GM10847 (cell line): ENCODE results near the gene TSBP1.

ENCODE experiments used
- POLR2A ChIP-seq: IDR thresholded peaks from 2 replicates; pipeline ENCODE4 v1.6.1; 2011; ENCODE audit not compliant: insufficient read length; ENCODE audit errors: extremely low read depth

Gene TSBP1

DNA sequence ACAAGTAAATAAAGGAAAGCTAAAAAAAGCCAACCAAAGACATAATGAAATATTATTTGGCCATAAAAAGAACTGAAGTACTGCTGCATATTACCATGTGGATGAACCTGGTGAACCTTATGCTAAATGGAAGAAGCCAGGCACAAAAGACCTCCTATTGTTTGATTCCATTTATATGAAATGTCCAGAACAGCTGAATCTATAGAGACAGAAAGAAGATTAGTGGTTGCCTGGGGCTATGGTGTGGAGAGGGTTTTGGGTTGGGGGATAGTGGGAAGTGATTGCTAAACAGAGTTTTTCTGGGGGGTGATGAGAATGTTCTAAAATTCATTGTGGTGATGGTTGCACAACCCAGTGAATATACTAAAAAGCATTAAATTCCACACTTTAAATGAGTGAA is 53.2 kb downstream of the TSBP1 start:
- TF ChIP-seq POLR2A: no peak

DNA sequence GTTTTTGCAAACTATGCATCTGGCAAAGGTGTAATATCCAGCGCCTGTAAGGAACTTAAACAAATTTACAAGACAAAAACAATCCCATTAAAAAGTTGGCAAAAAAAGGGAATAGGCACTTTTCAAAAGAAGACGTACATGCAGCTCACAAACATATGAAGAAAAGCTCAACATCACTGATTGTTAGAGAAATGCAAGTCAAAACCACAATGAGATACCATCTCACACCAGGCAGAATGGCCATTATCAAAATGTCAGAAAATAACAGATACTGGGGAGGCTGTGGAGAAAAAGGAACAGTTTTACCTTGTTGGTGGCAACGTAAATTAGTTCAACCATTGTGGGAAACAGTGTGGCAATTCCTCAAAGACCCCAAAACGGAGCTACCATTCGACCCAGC is 54.2 kb downstream of the TSBP1 start:
- TF ChIP-seq POLR2A: no peak

DNA sequence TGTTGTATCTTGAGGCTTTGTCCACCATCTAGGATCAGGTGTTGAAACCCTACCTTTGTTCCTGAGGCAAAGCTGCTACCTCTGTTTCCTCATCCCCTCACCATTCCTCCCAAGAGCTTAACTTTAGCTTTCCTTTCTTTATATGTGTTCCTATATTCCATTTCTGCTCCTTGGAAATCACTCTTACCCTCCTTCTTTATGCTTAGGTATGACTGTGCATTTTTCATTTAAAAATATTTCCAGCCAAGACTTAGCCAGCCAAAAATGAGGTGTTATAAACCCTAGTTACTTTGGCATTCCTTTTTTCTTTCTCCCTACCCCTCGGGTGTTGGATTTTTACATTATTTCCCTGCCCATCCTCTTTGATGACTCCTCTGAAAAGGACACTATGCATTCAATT is 57.7 kb downstream of the TSBP1 start:
- no peak for TF ChIP-seq POLR2A

DNA sequence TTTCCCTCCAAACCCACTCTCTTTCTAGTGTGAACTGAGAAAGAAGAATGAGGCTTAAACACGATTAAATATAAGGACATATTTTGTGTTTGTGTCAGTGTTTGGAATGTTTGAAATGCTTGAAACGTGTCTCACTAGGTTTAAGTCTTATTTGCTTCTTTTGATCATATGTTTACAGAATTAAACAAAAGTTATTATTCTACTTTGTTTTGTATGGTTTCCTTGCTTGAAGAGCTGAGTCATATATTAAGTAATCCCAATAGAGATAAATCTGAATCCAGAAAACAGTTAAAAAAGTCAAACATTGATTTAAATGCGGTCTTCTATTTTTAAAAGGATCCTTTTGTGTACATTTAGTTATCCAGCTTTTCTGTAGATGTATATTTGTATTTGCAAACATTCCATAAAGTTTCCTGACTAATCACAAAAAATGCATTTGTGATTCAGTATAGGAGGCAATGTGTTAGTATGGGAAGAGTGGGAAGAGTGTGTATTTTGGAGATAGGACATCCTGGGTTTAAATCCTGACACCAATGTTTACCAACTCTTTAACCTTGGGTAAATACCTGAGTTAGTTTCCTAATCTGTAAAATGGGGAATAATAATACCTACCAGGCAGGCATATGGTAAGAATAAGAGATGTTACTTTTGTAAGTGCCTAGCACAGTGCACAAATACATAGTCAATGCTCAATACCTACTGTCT is 72.9 kb downstream of the TSBP1 start:
- TF ChIP-seq POLR2A: no peak

DNA sequence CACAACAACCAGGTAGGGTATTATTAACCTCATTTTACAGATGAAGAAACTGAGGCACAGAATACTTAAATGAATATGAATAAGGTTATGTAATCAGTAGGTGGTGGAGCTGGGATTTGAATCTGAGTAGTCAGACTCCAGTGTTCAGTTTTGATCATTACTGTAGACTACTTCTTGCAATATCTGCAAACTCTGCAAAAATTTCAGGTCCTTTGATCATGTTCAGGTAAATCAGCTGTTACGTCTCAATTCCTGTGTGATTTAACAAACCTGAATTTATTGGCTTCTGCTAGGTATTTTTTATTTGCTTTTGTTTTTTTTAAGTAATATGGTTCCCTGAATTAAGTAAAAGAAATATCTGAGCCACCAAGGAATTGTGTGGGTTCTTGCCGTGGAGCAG is 77.1 kb downstream of the TSBP1 start:
- no peak for TF ChIP-seq POLR2A

DNA sequence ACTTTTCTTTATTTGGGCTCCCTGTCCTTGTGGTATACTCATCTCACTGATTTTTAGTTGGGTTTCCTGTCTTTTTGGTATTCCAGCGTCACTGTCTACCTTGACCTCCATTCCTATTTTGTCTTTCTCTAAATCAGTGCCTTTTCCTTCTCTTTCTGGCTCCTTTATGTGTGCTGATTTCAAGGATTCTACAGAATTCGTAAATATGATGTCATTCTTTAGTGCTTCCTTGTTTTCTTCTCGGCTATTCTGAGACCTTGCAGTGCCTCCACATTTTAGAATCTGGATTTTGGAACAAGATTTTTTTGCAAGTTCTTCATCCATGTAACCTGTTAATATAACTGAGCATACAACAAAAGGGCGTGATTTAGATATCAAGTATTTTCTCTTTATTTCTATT is 78.0 kb downstream of the TSBP1 start:
- TF ChIP-seq POLR2A: no peak

DNA sequence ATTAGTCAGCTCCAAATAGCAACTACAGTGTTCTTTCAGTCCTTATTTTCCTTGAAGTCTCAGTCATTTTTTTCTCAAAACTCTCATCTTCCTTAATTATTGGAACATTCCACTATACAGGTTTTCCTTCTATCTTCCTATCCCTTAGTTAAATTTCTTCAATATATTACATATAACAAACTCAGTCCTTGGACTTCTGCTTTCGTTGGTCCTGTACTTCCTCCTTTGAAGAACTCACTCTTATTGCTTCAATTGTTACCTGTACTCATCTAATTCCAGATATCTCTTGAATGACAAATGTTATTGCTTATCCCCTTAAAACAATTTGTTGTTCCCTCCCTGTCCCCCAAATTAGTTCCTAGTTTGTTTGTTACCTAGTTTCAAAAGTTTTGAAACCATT is 80.2 kb downstream of the TSBP1 start:
- no peak for TF ChIP-seq POLR2A

DNA sequence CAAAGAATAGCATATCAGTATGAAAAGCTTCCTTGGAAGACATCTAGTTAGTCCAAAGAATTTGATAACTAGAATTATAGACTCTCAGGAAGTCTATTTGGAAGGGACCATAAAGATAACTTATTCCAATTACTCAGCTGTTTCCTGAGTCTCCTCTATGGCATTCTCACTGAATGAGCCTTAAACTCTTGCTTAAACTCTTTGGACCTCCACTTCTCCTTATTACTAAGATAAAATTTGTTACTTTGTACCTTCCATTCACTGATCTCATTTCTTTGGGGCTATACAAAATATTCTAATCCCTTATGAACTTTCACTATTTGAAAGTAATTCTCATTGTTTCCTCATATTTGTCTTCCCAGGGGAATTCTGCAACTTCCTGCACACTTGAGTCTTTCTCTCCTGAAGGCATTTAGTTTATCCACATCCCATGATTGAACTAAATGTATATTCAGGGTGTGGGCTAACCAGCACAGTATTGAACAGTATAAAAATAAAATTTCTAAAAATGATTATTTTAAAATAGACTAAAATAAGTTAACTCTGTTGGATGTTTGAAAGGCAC is 80.7 kb downstream of the TSBP1 start:
- TF ChIP-seq POLR2A: no peak

DNA sequence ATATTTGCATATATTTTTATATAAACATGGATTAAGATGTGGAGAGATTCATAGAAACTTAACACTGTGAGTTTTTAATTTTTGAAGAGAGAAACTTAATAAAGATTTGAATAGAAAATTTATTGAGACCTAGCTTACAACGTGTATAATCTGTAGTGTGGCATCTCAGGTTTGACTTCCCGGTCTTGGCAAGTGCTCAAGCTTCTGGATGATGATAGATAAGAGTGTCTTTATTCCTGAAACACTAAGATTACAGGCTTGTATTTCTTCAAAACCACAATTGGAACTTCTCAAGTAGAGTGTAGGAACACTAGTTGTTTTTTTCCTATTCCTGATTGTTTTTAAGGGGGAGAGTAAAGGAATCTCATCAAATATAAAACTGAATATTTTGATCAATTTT is 83.3 kb downstream of the TSBP1 start:
- no peak for TF ChIP-seq POLR2A

DNA sequence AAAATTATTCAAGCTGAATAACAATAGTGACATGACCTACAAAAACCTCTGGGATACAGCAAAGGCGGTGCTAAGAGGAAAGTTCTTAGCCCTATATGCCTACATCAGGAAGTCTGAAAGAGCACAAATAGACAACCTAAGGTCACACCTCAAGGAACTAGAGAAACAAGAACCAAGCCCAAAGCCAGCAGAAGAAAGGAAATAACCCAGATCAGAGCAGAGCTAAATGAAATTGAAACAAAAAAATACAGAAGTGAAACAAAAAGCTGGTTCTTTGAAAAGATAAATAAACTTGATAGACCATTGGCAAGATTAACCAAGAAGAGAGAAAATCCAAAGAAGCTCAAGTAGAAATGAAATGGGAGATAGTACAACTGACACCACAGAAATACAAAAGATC is 100.3 kb downstream of the TSBP1 start:
- no peak for TF ChIP-seq POLR2A

DNA sequence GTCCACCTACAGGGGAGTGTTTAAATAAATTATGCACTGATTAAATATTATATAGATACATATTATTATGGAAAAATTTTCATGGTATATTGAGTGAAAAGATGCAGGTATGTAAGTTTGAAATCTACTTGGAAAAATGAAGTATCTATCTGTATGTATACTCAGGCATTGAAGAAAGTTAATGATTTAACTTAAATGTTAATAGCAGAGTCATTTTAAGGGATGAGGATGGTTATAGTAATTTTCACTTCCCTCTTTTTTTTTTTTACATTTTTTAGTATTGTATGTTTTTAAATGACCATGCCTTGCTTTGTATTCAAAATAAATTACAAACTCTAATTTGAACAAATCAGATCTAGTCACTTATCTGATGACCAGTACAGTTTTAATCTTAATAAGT is 104.7 kb downstream of the TSBP1 start:
- no peak for TF ChIP-seq POLR2A

DNA sequence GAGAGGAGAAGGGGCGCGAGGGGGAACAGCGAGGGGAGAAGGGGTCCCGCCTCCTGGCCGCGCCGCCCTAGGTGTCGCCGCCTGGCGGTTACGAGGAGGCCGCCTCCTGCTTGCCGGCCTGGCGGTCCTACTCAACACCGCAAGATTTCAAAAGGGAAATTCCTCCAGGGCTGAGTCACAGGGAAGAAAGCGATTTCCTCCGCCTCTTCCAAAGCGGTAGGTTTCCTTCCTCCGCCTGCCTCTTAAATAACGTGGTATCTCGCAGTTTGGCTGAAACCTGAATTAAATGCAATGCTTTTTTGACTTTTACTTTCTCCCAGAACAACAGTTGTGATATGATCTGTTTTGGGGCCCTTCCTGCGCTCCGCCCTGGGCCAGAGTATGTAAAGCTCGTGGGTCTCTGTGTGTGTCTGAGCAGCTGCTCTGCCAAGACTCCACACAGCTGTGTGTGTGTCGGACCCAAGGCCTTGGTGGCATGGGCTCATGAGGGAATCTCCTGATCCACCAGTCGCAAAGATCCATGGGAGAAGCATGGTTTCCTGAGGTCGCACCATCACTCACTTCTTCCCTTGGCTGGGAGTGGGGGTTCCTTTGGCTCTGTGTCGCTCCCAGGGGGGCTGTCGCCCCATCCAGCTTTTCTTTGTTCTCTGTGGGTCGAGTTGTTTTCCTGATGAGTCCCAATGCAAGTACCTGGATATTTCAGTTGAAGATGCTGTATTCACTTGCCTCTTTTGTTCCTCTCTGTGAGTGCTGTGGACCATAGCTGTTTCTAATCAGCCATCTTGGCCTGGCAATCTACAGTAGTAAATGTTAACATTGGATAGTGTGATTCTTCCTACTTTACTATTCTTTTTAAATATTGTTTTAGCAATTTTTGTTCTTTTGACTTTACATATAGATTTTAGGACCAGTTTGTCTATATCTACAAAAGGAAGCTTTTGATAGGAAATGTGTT is 116.2 kb downstream of the TSBP1 start:
- TF ChIP-seq POLR2A: no peak

DNA sequence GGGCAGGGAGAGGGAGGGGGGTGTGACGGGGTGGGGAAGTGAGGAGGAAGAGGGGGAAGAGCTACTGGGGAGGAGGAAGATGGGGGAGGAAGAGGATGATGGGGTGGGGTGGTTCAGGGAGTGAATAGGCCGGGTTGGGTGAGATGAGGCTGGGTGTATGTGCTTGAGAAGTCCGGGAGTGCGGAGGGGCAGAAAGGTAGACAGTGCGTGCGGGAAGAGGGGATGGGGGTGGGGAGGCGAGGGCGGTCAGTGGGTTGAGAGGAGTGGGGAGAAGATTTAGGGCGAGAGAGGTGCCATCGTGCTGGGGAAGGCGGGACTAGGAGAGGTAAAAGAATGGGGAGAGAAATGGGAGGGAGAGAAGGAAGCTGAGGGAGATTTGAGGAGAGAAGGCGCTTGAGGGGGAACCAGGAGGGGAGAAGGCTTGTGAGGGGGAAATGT is 116.9 kb downstream of the TSBP1 start:
- TF ChIP-seq POLR2A: no peak

DNA sequence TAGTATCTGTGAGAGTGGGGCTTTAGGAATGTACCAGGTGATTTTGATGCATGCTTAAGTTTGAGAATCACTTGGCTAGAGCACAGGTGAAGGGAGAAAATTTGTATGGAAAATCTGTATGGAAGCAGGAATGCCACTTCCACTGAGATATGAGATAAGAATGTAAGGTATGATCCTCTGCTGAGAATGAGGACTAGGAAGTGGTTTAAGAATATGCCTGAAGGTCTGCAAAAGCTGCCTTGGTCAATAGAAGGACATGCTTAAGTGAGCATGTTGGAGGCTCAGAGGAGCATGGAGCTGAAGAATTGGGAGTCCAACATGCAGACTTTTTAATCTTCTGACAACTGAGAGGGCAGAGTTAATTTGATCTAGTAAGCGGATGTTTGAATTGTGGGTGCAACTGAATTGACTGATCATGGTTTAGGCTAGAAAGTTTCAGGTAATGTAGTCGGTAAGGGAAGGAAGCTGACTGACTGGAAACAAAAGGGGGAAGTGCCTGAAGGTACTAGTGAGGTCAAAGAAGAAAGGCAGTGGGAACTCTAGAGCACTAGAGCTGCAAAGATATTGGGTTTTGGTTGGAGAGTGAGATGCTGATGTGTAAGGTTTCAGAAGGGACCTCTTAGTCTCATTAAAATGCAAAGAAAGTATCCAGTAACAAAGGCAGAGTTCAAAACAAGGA is 119.2 kb downstream of the TSBP1 start:
- TF ChIP-seq POLR2A: no peak

DNA sequence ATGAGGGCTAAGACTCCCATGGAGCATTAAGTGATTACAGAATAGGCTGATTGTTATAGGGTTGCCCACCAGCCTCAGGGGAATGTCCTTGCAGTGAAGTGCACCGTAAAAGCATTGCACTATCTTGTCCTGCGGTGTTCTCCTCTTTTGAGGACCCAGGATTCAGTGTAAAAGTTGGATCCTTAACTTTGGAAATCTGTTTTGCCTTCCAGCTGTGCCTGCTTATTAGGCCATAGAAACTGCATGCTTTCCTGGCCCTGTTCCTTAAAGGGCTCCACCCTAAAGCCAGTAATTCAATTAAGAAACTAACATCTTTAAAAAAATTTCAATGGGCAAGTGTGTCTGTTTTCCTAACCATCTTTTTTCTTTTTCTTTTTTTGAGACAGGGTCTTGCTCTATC is 122.4 kb downstream of the TSBP1 start:
- no peak for TF ChIP-seq POLR2A
